ENCODE results near the gene MON2.
A peak's percentile ranks its signal among the peaks of the same experiment; 100 is the strongest.

Gene MON2

DNA sequence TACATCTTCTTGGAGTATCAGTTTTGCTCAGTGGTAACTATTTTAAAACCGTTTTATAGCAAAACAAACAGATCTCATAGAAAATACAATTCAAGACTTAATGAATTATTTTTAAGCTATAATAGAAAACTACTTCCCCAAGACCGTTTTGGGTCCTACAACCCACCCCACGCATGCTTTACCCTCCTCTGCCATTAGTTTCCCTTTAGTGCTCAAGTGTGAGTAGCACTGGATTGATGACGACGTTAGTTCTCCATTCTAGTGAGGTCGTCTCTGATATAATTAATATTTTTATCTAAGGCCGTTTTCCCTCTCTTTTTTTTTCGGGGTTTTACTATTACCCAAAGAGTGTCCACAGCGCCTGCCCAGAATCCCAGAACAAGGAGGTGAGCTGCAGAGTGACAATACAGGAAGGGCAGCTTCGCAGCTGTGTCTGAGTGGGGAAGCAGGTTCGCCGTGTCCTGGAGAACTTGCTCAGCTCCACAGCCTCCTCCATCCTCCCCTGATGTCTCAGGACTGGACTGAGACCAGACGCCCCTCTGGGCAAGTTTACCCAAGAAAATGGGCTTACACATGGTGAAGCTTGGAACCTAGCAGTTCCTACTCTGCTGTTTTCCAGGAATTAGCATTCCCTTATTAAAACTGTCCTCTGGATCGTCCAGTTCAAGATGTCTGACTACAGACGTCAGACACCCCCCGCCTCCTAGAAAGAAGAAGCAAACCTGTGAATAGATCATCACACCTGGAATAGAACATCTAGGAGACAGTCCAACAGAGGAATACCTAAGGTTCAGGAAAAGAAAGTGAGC is 31.9 kb upstream of the MON2 start:
- H2BK15ac ChIP-seq (ENCODE audit: low read depth, poor library complexity, severe bottlenecking), result no peak overlapping the region
- H2AK5ac ChIP-seq (ENCODE audit: low read length, severe bottlenecking), result no peak overlapping the region
- no peak overlapping the region for H2AFZ ChIP-seq (ENCODE audit: low read depth, low read length)
- H3K36me3 ChIP-seq (ENCODE audit: control insufficient read depth in 1 of 2, insufficient read depth in 2 of 2, low read depth in 1 of 2, low read length in 2 of 2), result no peaks in the 10 kb centered on the region
- WGBS, result 66% methylated on average over 15 of the region's 16 CpGs
- H3K27me3 ChIP-seq (ENCODE audit: control insufficient read depth in 1 of 2, insufficient read depth in 1 of 2, low read length in 2 of 2), result peaks cover 19 to 43% of the 10 kb centered on the region in 2 experiments
- peaks cover 12% of the 10 kb centered on the region for H3K4me1 ChIP-seq (ENCODE audit: control insufficient read depth, insufficient read depth, low read depth, low read length)
- peak overlapping the region; percentile 39 for H3K9ac ChIP-seq (ENCODE audit: low read length)
- H2BK120ac ChIP-seq (ENCODE audit: low read depth, low read length), result no peak overlapping the region
- H3K4me3 ChIP-seq (ENCODE audit: insufficient read depth in 1 of 2, low read depth in 1 of 2, low read length in 2 of 2), result peak overlapping the region in 1 of 2 experiments; percentile 76
- no peaks in the 10 kb centered on the region for H3K79me1 ChIP-seq (replicated peaks; ENCODE audit: low read length, poor library complexity, severe bottlenecking)
- peak overlapping the region; percentile 80 for H3K4me2 ChIP-seq (ENCODE audit: low read length, poor library complexity, severe bottlenecking)
- H3K27ac ChIP-seq (ENCODE audit: low read length, poor library complexity, severe bottlenecking), result no peak overlapping the region
- no peak overlapping the region for H3K18ac ChIP-seq (ENCODE audit: low read depth in 1 of 2, low read length in 2 of 2)
- no peak overlapping the region for H3K4ac ChIP-seq (ENCODE audit: low read depth in 1 of 2, low read length in 2 of 2)
- no peak for DNase-seq
- peaks cover 10% of the 10 kb centered on the region for H3K9me3 ChIP-seq (ENCODE audit: control insufficient read depth, low read length)
- H2BK5ac ChIP-seq (ENCODE audit: low read depth, low read length, poor library complexity, severe bottlenecking), result no peak overlapping the region
- no peak overlapping the region for H3K14ac ChIP-seq (ENCODE audit: low read length in 2 of 2)
- no peak overlapping the region for H4K8ac ChIP-seq (ENCODE audit: low read length)
- no peak overlapping the region for H3K23ac ChIP-seq (ENCODE audit: low read length in 2 of 2)
- H4K91ac ChIP-seq (ENCODE audit: low read length), result no peak overlapping the region
- no peak overlapping the region for H2BK12ac ChIP-seq (ENCODE audit: low read length in 2 of 2)

DNA sequence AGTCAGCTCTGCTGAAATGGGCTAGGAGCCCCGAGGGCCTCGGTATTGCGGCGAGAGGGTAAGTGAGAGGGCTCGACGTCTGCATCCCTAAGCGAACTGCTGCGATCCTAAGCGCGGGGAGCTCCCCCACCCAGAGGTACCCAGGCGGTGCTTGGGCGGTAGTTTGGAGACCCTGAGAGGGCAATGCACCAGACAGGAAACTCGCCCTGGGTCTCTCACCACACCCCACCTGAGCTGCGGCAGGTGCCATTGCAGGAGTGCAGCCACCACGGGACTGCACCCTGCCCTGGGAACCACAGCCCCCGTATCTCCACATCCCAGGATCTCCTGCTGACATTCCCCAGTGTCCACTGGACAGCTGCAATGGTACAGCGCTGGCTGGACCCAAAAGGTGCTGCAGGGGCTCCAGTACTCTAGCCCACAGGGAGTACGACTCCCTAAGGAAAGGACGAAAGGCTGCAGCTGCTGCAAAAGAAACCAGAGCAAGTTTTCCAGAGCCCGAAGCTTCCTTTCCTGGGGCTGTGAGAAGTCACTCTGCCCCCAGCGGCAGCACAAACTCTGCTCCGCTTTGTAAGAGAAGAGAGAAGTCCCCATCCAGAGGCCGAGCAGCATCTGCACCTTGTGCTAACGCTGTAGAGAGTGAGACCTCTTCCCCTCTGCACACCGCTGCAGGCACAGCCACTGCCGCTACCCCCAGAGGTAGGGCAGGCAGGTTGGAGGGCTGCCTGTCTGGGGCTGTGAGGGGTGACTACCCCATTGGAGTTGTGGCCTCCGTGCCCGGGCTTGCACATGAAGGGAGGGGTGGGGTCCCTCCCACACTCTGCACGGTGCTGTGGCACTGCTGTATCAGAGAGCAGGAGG is 31.1 kb upstream of the MON2 start:
- WGBS, result 10% methylated on average over 29 of the region's 29 CpGs
- H3K9me3 ChIP-seq (ENCODE audit: control insufficient read depth, low read length), result peaks cover 6% of the 10 kb centered on the region

DNA sequence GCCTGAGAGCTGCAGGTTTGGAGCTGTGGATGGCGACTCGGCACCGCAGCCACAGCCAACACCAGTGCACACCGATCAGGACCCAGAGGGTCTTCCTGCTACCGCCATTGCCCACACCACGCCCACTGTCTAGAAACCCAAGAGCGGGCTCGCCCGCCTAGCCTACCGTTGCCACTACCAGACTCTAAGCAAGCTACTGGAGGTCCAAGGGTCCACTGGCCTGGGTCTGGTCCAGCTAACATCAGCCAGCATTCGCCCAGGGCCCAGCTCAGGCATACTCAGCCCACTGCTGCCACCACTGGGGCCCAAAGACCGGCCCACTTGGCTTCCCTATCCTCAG is 30.5 kb upstream of the MON2 start:
- Histone ChIP-seq H2AFZ (ENCODE audit: low read depth, low read length) (peak overlapping the region; percentile 70), H2BK12ac (ENCODE audit: low read length in 2 of 2) (no peak overlapping the region), H3K79me1 (replicated peaks; ENCODE audit: low read length, poor library complexity, severe bottlenecking) (no peaks in the 10 kb centered on the region), H3K27ac (ENCODE audit: low read length, poor library complexity, severe bottlenecking) (no peak overlapping the region), H3K23ac (ENCODE audit: low read length in 2 of 2) (no peak overlapping the region), H2BK5ac (ENCODE audit: low read depth, low read length, poor library complexity, severe bottlenecking) (no peak overlapping the region), H4K91ac (ENCODE audit: low read length) (peak overlapping the region; percentile 34), H3K4me3 (ENCODE audit: insufficient read depth in 1 of 2, low read depth in 1 of 2, low read length in 2 of 2) (peak overlapping the region in 1 of 2 experiments; percentile 76), H3K4ac (ENCODE audit: low read depth in 1 of 2, low read length in 2 of 2) (no peak overlapping the region), H2BK120ac (ENCODE audit: low read depth, low read length) (no peak overlapping the region), H3K4me1 (ENCODE audit: control insufficient read depth, insufficient read depth, low read depth, low read length) (peaks cover 12% of the 10 kb centered on the region), H3K4me2 (ENCODE audit: low read length, poor library complexity, severe bottlenecking) (no peak overlapping the region), H3K27me3 (ENCODE audit: control insufficient read depth in 1 of 2, insufficient read depth in 1 of 2, low read length in 2 of 2) (peaks cover 19 to 37% of the 10 kb centered on the region in 2 experiments), H3K36me3 (ENCODE audit: control insufficient read depth in 1 of 2, insufficient read depth in 2 of 2, low read depth in 1 of 2, low read length in 2 of 2) (no peaks in the 10 kb centered on the region), H3K9ac (ENCODE audit: low read length) (peak overlapping the region; percentile 39), H4K8ac (ENCODE audit: low read length) (peak overlapping the region; percentile 45), H3K9me3 (ENCODE audit: control insufficient read depth, low read length) (peaks cover 6% of the 10 kb centered on the region), H3K18ac (ENCODE audit: low read depth in 1 of 2, low read length in 2 of 2) (no peak overlapping the region), H2BK15ac (ENCODE audit: low read depth, poor library complexity, severe bottlenecking) (no peak overlapping the region), H3K14ac (ENCODE audit: low read length in 2 of 2) (no peak overlapping the region), H2AK5ac (ENCODE audit: low read length, severe bottlenecking) (no peak overlapping the region)
- DNase-seq, result no peak
- 68% methylated on average over 12 of the region's 12 CpGs for WGBS

More for the DNA sequence above, 31.1 kb upstream of the MON2 start:
- no peaks in the 10 kb centered on the region for H3K36me3 ChIP-seq (ENCODE audit: control insufficient read depth in 1 of 2, insufficient read depth in 2 of 2, low read depth in 1 of 2, low read length in 2 of 2)
- H2AK5ac ChIP-seq (ENCODE audit: low read length, severe bottlenecking), result no peak overlapping the region
- H4K91ac ChIP-seq (ENCODE audit: low read length), result peak overlapping the region; percentile 34
- no peak overlapping the region for H3K23ac ChIP-seq (ENCODE audit: low read length in 2 of 2)
- H2AFZ ChIP-seq (ENCODE audit: low read depth, low read length), result peak overlapping the region; percentile 70
- peak overlapping the region; percentile 80 for H3K4me2 ChIP-seq (ENCODE audit: low read length, poor library complexity, severe bottlenecking)
- peak overlapping the region in 1 of 2 experiments; percentile 28 for H3K18ac ChIP-seq (ENCODE audit: low read depth in 1 of 2, low read length in 2 of 2)
- H3K14ac ChIP-seq (ENCODE audit: low read length in 2 of 2), result no peak overlapping the region
- H3K4ac ChIP-seq (ENCODE audit: low read depth in 1 of 2, low read length in 2 of 2), result no peak overlapping the region
- H2BK120ac ChIP-seq (ENCODE audit: low read depth, low read length), result no peak overlapping the region
- no peak overlapping the region for H2BK12ac ChIP-seq (ENCODE audit: low read length in 2 of 2)
- no peak overlapping the region for H3K27ac ChIP-seq (ENCODE audit: low read length, poor library complexity, severe bottlenecking)
- H2BK5ac ChIP-seq (ENCODE audit: low read depth, low read length, poor library complexity, severe bottlenecking), result no peak overlapping the region
- peak overlapping the region; percentile 39 for H3K9ac ChIP-seq (ENCODE audit: low read length)
- H3K79me1 ChIP-seq (replicated peaks; ENCODE audit: low read length, poor library complexity, severe bottlenecking), result no peaks in the 10 kb centered on the region
- no peak overlapping the region for H2BK15ac ChIP-seq (ENCODE audit: low read depth, poor library complexity, severe bottlenecking)
- H3K4me3 ChIP-seq (ENCODE audit: insufficient read depth in 1 of 2, low read depth in 1 of 2, low read length in 2 of 2), result peak overlapping the region; percentile 35 to 76
- DNase-seq, result peak; percentile 71
- peak overlapping the region; percentile 45 for H4K8ac ChIP-seq (ENCODE audit: low read length)
- H3K4me1 ChIP-seq (ENCODE audit: control insufficient read depth, insufficient read depth, low read depth, low read length), result peaks cover 12% of the 10 kb centered on the region
- H3K27me3 ChIP-seq (ENCODE audit: control insufficient read depth in 1 of 2, insufficient read depth in 1 of 2, low read length in 2 of 2), result peaks cover 19 to 42% of the 10 kb centered on the region in 2 experiments

DNA sequence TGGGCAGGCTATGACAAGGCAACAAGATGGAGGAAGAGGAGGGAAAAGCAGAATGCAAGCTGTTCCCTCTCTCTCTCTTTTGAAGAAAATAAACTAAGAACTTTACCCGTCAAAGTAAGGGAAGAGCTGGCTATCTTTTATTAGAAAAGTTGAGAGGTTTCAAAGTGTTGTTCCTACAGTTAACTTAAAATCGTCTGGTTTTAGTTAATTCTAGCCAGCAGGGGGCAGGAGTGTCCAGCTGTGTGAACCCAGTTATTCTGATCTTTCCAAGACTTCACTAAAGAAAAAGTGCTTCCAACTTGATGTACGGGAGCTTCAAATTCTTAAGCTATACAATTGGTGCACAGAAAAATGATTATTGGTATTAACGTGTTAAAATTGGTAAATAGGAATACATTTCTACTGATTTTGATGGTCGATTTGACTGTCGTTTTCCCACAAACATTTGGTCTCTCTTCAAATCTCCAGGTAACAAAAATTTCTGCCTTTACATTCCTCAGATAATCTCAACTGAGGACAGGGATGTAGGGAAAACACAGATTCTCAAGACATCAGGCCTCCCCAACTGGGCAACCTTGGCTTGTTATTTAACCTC is 28.4 kb upstream of the MON2 start:
- H2AFZ ChIP-seq (ENCODE audit: low read depth, low read length), result no peak overlapping the region
- no peak overlapping the region for H2BK120ac ChIP-seq (ENCODE audit: low read depth, low read length)
- H3K27me3 ChIP-seq (ENCODE audit: control insufficient read depth in 1 of 2, insufficient read depth in 1 of 2, low read length in 2 of 2), result peaks cover 14 to 23% of the 10 kb centered on the region in 2 experiments
- H3K23ac ChIP-seq (ENCODE audit: low read length in 2 of 2), result no peak overlapping the region
- DNase-seq, result peak; percentile 50
- H3K79me1 ChIP-seq (replicated peaks; ENCODE audit: low read length, poor library complexity, severe bottlenecking), result no peaks in the 10 kb centered on the region
- no peak overlapping the region for H3K18ac ChIP-seq (ENCODE audit: low read depth in 1 of 2, low read length in 2 of 2)
- no peak overlapping the region for H4K8ac ChIP-seq (ENCODE audit: low read length)
- no peak overlapping the region for H3K14ac ChIP-seq (ENCODE audit: low read length in 2 of 2)
- no peak overlapping the region for H2AK5ac ChIP-seq (ENCODE audit: low read length, severe bottlenecking)
- H2BK5ac ChIP-seq (ENCODE audit: low read depth, low read length, poor library complexity, severe bottlenecking), result no peak overlapping the region
- peak overlapping the region; percentile 33 for H3K9ac ChIP-seq (ENCODE audit: low read length)
- no peak overlapping the region for H2BK15ac ChIP-seq (ENCODE audit: low read depth, poor library complexity, severe bottlenecking)
- no peak overlapping the region for H3K4ac ChIP-seq (ENCODE audit: low read depth in 1 of 2, low read length in 2 of 2)
- H3K27ac ChIP-seq (ENCODE audit: low read length, poor library complexity, severe bottlenecking), result no peak overlapping the region
- H3K4me3 ChIP-seq (ENCODE audit: insufficient read depth in 1 of 2, low read depth in 1 of 2, low read length in 2 of 2), result no peak overlapping the region
- H3K9me3 ChIP-seq (ENCODE audit: control insufficient read depth, low read length), result peaks cover 26% of the 10 kb centered on the region
- WGBS, result 12% methylated on average over 4 of the region's 6 CpGs
- H2BK12ac ChIP-seq (ENCODE audit: low read length in 2 of 2), result no peak overlapping the region
- H3K36me3 ChIP-seq (ENCODE audit: control insufficient read depth in 1 of 2, insufficient read depth in 2 of 2, low read depth in 1 of 2, low read length in 2 of 2), result no peaks in the 10 kb centered on the region
- H4K91ac ChIP-seq (ENCODE audit: low read length), result no peak overlapping the region
- H3K4me2 ChIP-seq (ENCODE audit: low read length, poor library complexity, severe bottlenecking), result no peak overlapping the region
- H3K4me1 ChIP-seq (ENCODE audit: control insufficient read depth, insufficient read depth, low read depth, low read length), result peaks cover 12% of the 10 kb centered on the region

All from mesenchymal stem cell (in vitro differentiated cells and primary cell).